Erythroblast (primary cell): ENCODE measurements around the gene LIN28A.

Source experiments
- GATA1 ChIP-seq: IDR thresholded peaks from 2 replicates; pipeline ENCODE4 v1.6.1; 2011; ENCODE audit warnings: low read depth, mild to moderate bottlenecking, control low read depth, low read length, moderate library complexity
- POLR2A ChIP-seq: IDR thresholded peaks from 2 replicates; pipeline ENCODE4 v1.6.1; 2011; ENCODE audit warnings: mild to moderate bottlenecking, low read length

- TF ChIP-seq POLR2A: no peak
- TF ChIP-seq GATA1: no peak
Observed at GRCh38 chr1:26387447-26387846, 23.2 kb upstream of the LIN28A start.
